WTC11 (cell line): ENCODE results near the gene MRPL20. TPM values are rescaled to one million over a fixed set of nuclear protein-coding genes. Genes with fewer than 3 reads are reported as not detected.
A peak's percentile ranks its signal among the peaks of the same experiment; 100 is the strongest.

ENCODE experiments used
- CTCF ChIP-seq: fragments of 200-600 bp; IDR thresholded peaks from 2 replicates; pipeline ENCODE4 v1.8.0; 2022; ENCODE audit warnings: antibody characterized with exemption
- ESRRA ChIP-seq: sonication (generic); formaldehyde crosslinking; IDR thresholded peaks from 2 replicates; pipeline ENCODE4 v1.8.1; 2022; ENCODE audit warnings: mild to moderate bottlenecking, missing genetic modification reagents, borderline replicate concordance
- ETV6 ChIP-seq: sonication (generic); formaldehyde crosslinking; IDR thresholded peaks from 2 replicates; pipeline ENCODE4 v1.8.1; 2022; ENCODE audit warnings: mild to moderate bottlenecking, missing genetic modification reagents
- MLX ChIP-seq: sonication (generic); formaldehyde crosslinking; IDR thresholded peaks from 2 replicates; pipeline ENCODE4 v1.8.1; 2023; ENCODE audit warnings: mild to moderate bottlenecking, missing genetic modification reagents, moderate library complexity
- MXD4 ChIP-seq: fragments of 250-450 bp; sonication (Bioruptor Pico); IDR thresholded peaks from 2 replicates; pipeline ENCODE4 v1.8.0; 2021; ENCODE audit warnings: mild to moderate bottlenecking, moderate library complexity, borderline replicate concordance
- MYBL2 ChIP-seq: sonication (generic); formaldehyde crosslinking; IDR thresholded peaks from 2 replicates; pipeline ENCODE4 v1.8.1; 2023; ENCODE audit warnings: mild to moderate bottlenecking, moderate library complexity, missing genetic modification reagents
- USF1 ChIP-seq: sonication (generic); formaldehyde crosslinking; IDR thresholded peaks from 2 replicates; pipeline ENCODE4 v1.8.0; 2022; ENCODE audit warnings: mild to moderate bottlenecking, missing genetic modification reagents
- ZBTB43 ChIP-seq: sonication (generic); formaldehyde crosslinking; IDR thresholded peaks from 2 replicates; pipeline ENCODE4 v1.8.1; 2023; ENCODE audit warnings: mild to moderate bottlenecking, missing genetic modification reagents
- ZNF281 ChIP-seq: sonication (generic); formaldehyde crosslinking; IDR thresholded peaks from 2 replicates; pipeline ENCODE4 v1.8.0; 2023; ENCODE audit warnings: mild to moderate bottlenecking, missing genetic modification reagents
- ZNF425 ChIP-seq: fragments of 250-450 bp; sonication (Bioruptor Pico); conservative IDR thresholded peaks from 2 replicates; pipeline ENCODE4 v1.9.0; 2021; ENCODE audit warnings: mild to moderate bottlenecking
- ZNF512 ChIP-seq: sonication (generic); formaldehyde crosslinking; IDR thresholded peaks from 2 replicates; pipeline ENCODE4 v1.8.1; 2022; ENCODE audit warnings: missing genetic modification reagents, borderline replicate concordance
- total RNA-seq: library from RNA; stranded (reverse); gene quantifications from 3 replicates; pipeline ENCODE4 v1.2.3, GENCODE V29; 2021
- TF ChIP-seq, protein P1 (sequence below): sonication (generic); formaldehyde crosslinking; IDR thresholded peaks from 2 replicates; pipeline ENCODE4 v1.8.0; 2022; ENCODE audit warnings: missing genetic modification reagents
- TF ChIP-seq, protein P2 (sequence below): sonication (generic); formaldehyde crosslinking; IDR thresholded peaks from 2 replicates; pipeline ENCODE4 v1.8.0; 2022; ENCODE audit warnings: mild to moderate bottlenecking, missing genetic modification reagents
- TF ChIP-seq, protein P3 (sequence below): sonication (generic); formaldehyde crosslinking; IDR thresholded peaks from 2 replicates; pipeline ENCODE4 v1.8.1; 2023; ENCODE audit warnings: mild to moderate bottlenecking, missing genetic modification reagents, borderline replicate concordance

MRPL20 gene
- total RNA-seq, 1 experiment from 2014 or later, result 156 TPM

GRCh38 chr1:1399187-1399871, 7.8 kb downstream of the MRPL20 start, which contains the start of gene CCNL2 (continued):
- TF ChIP-seq, protein P1, sequence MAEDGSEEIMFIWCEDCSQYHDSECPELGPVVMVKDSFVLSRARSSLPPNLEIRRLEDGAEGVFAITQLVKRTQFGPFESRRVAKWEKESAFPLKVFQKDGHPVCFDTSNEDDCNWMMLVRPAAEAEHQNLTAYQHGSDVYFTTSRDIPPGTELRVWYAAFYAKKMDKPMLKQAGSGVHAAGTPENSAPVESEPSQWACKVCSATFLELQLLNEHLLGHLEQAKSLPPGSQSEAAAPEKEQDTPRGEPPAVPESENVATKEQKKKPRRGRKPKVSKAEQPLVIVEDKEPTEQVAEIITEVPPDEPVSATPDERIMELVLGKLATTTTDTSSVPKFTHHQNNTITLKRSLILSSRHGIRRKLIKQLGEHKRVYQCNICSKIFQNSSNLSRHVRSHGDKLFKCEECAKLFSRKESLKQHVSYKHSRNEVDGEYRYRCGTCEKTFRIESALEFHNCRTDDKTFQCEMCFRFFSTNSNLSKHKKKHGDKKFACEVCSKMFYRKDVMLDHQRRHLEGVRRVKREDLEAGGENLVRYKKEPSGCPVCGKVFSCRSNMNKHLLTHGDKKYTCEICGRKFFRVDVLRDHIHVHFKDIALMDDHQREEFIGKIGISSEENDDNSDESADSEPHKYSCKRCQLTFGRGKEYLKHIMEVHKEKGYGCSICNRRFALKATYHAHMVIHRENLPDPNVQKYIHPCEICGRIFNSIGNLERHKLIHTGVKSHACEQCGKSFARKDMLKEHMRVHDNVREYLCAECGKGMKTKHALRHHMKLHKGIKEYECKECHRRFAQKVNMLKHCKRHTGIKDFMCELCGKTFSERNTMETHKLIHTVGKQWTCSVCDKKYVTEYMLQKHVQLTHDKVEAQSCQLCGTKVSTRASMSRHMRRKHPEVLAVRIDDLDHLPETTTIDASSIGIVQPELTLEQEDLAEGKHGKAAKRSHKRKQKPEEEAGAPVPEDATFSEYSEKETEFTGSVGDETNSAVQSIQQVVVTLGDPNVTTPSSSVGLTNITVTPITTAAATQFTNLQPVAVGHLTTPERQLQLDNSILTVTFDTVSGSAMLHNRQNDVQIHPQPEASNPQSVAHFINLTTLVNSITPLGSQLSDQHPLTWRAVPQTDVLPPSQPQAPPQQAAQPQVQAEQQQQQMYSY (CRISPR knock-in tag), result no peak
- no peak for TF ChIP-seq ESRRA (CRISPR knock-in tag)
- TF ChIP-seq, protein P2, sequence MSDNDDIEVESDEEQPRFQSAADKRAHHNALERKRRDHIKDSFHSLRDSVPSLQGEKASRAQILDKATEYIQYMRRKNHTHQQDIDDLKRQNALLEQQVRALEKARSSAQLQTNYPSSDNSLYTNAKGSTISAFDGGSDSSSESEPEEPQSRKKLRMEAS (CRISPR knock-in tag), result peak; percentile 78
- no peak for TF ChIP-seq MXD4 (CRISPR knock-in tag)
- TF ChIP-seq USF1, result peak; percentile 17; the same call in 1 of the 2 replicates
- 0 out of 2 replicates have a peak, but pooled peaks have one; percentile 55 for TF ChIP-seq ZNF281
- no peak for TF ChIP-seq MLX (CRISPR knock-in tag)
- peak; percentile 78; the same call in 1 of the 2 replicates for TF ChIP-seq ZBTB43 (CRISPR knock-in tag)
- TF ChIP-seq ETV6 (CRISPR knock-in tag), result peak; percentile 20; the same call in 1 of the 2 replicates
- TF ChIP-seq ZNF425 (CRISPR knock-in tag), result no peak
- no peak for TF ChIP-seq ZNF512 (CRISPR knock-in tag)
- peak; percentile 45; the same call in 1 of the 2 replicates for TF ChIP-seq MYBL2
- TF ChIP-seq CTCF, result no peak
- TF ChIP-seq, protein P3, sequence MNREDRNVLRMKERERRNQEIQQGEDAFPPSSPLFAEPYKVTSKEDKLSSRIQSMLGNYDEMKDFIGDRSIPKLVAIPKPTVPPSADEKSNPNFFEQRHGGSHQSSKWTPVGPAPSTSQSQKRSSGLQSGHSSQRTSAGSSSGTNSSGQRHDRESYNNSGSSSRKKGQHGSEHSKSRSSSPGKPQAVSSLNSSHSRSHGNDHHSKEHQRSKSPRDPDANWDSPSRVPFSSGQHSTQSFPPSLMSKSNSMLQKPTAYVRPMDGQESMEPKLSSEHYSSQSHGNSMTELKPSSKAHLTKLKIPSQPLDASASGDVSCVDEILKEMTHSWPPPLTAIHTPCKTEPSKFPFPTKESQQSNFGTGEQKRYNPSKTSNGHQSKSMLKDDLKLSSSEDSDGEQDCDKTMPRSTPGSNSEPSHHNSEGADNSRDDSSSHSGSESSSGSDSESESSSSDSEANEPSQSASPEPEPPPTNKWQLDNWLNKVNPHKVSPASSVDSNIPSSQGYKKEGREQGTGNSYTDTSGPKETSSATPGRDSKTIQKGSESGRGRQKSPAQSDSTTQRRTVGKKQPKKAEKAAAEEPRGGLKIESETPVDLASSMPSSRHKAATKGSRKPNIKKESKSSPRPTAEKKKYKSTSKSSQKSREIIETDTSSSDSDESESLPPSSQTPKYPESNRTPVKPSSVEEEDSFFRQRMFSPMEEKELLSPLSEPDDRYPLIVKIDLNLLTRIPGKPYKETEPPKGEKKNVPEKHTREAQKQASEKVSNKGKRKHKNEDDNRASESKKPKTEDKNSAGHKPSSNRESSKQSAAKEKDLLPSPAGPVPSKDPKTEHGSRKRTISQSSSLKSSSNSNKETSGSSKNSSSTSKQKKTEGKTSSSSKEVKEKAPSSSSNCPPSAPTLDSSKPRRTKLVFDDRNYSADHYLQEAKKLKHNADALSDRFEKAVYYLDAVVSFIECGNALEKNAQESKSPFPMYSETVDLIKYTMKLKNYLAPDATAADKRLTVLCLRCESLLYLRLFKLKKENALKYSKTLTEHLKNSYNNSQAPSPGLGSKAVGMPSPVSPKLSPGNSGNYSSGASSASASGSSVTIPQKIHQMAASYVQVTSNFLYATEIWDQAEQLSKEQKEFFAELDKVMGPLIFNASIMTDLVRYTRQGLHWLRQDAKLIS (CRISPR knock-in tag), result peak; percentile 72; the same call in 1 of the 2 replicates
